Lower leg skin (tissue), 3 donors: ENCODE measurements around the gene TANK.
"Not testable (repeated sequence)": the region's sequence is repeated elsewhere in the genome, so short reads cannot be mapped to it uniquely, and the experiment has no call there.

ENCODE experiments used
- POLR2A ChIP-seq, 2 donors: fragments of 450-650 bp; IDR thresholded peaks; one replicate each; pipeline ENCODE4 v1.6.1; 2016 to 2017; ENCODE audit warnings: antibody characterized with exemption in 2 of 2, mild to moderate bottlenecking in 1 of 2, moderate library complexity in 1 of 2
- TF ChIP-seq, protein P1 (sequence below), 3 donors: fragments of 450-650 bp; IDR thresholded peaks; one replicate each; pipeline ENCODE4 v1.5.1; 2016; ENCODE audit warnings: antibody characterized with exemption in 3 of 3, mild to moderate bottlenecking in 3 of 3, moderate library complexity in 2 of 3

GRCh38 chr2:161195602-161196001, 35.4 kb downstream of the TANK start:
- not testable (repeated sequence) for TF ChIP-seq POLR2A (IDR thresholded peaks at IDR 0.05)
- TF ChIP-seq, protein P1, sequence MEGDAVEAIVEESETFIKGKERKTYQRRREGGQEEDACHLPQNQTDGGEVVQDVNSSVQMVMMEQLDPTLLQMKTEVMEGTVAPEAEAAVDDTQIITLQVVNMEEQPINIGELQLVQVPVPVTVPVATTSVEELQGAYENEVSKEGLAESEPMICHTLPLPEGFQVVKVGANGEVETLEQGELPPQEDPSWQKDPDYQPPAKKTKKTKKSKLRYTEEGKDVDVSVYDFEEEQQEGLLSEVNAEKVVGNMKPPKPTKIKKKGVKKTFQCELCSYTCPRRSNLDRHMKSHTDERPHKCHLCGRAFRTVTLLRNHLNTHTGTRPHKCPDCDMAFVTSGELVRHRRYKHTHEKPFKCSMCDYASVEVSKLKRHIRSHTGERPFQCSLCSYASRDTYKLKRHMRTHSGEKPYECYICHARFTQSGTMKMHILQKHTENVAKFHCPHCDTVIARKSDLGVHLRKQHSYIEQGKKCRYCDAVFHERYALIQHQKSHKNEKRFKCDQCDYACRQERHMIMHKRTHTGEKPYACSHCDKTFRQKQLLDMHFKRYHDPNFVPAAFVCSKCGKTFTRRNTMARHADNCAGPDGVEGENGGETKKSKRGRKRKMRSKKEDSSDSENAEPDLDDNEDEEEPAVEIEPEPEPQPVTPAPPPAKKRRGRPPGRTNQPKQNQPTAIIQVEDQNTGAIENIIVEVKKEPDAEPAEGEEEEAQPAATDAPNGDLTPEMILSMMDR (IDR thresholded peaks at IDR 0.05), result not testable (repeated sequence)
